Stimulated activated CD8-positive, alpha-beta memory T cell treated with anti-CD3 and anti-CD28 coated beads, Interleukin-12 subunit alpha, Interleukin-12 subunit beta, amount 100 ng/mL, for 24 hours (primary cell): ENCODE data around the gene LONP2.

ENCODE experiments used
- DNase-seq: peaks from one replicate; pipeline ENCODE4 v3.0.0-alpha.2; 2020; ENCODE audit errors: extremely low read depth

Gene LONP2, protein sequence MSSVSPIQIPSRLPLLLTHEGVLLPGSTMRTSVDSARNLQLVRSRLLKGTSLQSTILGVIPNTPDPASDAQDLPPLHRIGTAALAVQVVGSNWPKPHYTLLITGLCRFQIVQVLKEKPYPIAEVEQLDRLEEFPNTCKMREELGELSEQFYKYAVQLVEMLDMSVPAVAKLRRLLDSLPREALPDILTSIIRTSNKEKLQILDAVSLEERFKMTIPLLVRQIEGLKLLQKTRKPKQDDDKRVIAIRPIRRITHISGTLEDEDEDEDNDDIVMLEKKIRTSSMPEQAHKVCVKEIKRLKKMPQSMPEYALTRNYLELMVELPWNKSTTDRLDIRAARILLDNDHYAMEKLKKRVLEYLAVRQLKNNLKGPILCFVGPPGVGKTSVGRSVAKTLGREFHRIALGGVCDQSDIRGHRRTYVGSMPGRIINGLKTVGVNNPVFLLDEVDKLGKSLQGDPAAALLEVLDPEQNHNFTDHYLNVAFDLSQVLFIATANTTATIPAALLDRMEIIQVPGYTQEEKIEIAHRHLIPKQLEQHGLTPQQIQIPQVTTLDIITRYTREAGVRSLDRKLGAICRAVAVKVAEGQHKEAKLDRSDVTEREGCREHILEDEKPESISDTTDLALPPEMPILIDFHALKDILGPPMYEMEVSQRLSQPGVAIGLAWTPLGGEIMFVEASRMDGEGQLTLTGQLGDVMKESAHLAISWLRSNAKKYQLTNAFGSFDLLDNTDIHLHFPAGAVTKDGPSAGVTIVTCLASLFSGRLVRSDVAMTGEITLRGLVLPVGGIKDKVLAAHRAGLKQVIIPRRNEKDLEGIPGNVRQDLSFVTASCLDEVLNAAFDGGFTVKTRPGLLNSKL

DNA sequence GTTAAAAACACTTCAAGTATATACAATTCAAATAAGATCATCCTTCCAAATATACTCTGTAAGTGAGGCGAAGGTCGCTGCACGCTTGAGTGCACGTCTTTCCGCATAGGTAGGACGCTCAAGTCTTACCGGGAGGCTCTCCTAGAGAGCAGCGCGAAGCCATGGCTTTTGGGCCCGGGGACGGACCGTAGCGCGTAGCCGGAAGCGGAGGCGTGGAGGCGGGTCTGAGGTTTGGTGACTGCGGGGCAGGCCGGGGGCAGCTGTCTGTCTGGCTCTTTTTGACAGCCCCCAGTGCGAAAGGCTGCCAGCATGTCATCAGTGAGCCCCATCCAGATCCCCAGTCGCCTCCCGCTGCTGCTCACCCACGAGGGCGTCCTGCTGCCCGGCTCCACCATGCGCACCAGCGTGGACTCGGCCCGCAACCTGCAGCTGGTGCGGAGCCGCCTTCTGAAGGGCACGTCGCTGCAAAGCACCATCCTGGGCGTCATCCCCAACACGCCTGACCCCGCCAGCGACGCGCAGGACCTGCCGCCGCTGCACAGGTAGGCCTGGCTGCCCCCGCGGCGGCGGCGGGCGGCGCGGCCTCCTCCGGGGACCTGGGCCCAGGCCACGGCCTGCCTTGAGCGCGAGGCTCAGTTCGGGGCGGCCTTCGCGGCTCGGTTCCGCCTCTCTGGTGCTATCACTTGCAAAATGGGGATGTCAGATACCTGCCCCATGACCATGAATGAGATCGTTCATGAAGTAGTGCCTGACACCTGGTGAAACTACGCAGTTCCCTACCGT is at the start of gene LONP2:
Gene LONP2 (plus strand): TSS at position 221 of the 783 bp plus-strand sequence. CDS start 89 bp downstream, at position 310.
- DNase-seq: peak; percentile 78

DNA sequence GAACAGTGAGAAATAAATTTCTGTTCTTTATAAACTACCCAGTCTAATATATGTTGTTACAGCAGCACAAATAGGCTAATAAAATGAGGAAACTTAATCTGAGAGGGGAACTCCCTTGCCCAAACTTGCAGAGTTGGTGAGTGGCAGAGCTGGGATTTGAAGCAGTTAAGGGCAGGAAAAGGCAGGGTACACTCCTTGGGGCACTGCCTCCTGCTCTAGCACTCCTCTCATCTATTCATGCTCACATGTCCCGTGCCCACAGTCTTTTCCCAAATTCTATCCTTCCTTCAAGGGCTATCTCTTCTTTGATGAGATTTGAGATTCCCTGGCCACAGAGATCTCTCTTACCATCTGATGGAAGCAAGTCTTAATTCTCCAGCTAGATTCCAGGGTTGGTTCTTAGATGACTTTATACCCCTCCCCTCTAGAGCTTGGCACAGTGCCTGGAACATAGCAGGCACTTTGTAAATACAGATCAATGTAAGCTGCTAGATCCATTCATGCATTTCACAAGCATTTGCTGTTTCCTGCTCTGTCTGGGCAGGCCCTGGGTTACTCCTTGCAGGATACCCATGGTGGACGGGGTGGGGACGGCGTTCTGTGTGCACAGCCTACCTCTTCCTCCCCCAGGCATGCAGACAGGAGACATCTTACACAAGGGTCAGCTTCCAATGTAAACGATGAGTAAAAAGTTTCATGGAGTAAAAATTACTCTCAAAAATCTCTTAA is 49.1 kb upstream of the LONP2 start:
- no peak for DNase-seq

DNA sequence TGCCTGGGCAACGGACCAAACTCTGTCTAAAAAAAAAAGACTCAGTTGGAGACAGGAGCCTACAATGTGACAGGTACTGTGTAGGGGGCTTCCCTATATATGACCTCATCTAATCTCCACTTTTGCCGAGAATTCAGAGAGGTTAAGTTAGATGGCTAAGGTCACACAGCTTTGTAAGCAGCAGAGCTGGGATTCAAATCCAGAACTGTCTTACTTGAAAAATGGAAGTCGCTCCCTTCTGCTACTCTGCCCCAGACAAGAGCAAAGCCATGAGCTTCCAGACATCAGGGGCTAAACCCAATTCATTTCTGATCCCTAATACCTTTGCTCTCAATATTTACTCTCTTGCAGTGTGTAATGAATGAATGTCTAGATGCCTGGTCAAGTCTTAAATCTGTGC is 46.8 kb upstream of the LONP2 start:
- DNase-seq: no peak

DNA sequence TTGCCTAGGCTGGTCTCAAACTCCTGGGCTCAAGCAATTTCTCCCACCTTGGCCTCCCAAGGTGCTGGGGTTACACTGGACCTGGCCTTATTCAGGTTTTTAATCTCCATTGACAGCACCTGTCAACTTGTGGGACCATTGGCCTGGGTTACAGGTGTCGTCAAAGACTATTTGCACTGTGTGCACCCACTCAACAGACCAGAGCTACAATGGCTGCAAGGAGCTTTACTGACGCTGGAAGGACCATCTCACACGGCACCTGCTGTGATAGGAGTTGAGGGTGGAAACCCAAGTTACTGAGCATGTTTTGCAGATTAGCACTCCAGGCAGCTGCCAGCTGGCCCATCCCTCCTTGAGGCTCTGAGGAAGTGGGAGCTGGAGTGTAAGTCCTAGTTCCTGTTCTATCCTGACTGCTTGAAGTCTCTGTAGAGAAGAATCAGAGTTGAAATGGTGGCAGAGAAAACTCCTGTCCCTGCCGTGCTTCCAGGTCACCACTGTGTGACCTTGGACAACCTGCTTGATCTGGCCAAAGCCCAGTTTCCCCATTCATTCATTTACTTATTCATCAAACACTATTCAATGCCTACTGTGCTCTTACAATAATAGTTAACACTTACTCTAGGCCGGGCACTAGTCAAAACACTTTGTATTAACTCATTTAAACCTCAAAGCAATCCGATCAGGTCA is 42.4 kb upstream of the LONP2 start:
- DNase-seq: no peak

DNA sequence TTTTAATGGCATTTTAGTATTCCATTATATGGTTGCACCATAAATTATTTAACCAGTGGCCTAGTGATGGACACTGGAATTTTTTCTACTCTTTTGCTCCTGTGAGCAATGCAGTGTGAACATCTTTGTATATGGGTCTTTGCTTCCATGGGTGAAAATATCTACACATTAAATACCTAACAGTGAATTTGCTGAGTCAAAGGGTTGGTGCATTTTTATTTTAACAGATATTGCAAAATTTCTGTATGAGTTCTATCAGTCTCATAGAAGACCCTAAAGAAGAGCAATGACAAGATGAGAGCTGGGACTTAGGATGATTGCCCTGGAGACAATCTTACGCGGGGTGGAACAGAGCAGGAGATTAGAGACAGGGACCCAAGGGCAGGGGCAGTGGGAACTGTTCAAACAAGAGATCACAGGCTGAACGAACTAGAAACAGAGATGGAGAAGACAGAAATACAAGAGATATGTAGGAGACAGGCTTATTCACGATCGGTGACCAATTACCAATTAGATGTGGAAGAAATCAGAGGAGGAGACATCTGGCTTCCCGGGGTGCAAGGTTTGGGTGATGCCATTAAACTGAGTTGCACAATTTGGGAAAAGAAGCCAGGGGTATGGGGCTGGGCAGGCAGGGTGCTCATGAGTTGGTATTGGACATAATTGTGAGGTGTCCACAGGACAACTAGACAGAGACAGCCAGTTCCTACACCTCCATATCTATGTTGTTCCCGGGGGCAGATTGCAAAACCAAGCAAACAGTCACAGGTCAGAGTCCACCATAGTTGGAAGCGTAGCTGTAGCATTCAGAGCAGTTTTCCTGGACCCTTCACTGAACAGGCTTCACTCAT is 39.9 kb upstream of the LONP2 start:
- no peak for DNase-seq

DNA sequence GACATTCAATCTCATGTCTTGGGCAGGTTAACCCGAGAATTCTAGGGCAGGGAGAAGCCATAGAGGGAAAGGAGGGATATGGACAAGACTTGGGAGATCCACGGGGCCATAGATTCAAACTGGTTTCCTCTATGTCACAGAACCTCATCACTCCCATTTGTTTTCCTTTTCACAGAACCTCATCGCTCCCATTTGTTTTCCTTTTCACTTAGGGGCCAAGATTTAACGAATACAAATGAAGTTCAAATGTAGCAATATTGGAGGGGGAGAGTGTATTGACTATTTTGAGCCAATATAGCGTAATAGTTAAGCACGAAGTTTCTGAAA is 39.3 kb upstream of the LONP2 start:
- no peak for DNase-seq

DNA sequence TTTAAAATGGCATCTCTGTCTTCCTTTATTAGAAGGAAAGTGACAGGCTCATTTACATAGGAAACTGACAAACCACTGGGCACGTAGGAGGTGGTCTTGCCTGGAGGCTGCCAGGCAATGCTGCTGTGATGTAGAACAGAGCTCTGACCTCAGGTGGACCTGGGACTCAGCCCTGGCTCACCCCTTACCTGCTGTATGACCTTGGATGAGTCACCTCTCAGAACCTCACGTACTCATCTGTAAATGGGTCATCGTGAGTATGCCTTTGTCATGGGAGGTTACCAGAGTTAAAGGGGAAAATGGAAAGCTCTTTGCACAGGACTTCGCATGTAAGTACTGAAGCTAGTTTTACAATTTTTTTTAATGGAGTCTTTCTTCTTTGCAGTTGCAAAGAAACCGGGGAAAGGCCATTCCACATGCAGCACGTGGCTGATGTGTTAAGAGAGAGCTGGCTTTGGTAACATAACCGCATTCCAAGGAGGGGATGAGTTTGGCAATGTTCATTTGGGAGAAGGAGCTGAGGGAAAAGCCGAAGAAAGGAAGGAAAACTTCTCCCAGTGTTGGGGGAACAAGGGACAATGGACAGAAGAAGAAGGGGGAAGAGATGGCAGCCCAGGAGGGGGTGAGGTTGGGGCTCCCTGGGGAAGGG is 37.4 kb upstream of the LONP2 start:
- DNase-seq: no peak

DNA sequence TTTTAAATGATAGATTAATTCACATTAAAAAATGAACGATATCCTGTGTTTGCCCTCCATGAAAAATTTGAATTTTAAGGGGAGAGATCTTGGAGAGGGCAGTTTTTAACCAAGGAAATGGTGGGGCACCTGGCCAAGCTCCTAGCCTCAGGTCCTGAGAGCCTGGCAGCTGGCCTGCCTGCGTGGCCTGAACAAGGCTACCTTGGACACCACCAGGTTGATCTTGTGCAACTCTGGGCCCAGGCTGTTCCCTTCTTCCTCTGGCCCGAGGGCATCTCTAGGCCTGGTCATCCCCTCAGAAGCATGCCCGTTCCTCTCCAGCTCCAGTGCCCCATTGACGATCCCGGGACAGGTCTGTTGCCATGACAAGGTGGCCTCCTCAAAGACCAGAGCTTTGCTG is 33.4 kb upstream of the LONP2 start:
- no peak for DNase-seq

DNA sequence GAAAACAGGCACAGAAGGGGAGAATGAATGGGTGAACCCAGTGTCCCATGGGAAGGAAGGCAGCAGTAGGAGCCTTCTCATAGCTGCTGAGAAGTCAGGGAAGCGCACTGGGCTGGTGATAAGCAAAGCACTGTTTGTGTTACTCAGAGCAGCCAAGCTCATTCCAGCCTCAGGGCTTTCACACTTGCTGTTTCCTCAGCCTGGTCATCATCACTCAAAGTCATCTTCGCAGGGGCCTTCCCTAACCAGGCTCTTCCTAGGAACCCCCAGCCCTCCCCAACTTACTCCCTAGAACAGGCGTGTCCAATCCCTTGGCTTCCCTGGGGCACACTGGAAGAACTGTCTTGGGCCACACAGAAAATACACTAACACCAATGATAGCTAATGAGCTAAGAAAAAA is 32.1 kb upstream of the LONP2 start:
- DNase-seq: no peak

DNA sequence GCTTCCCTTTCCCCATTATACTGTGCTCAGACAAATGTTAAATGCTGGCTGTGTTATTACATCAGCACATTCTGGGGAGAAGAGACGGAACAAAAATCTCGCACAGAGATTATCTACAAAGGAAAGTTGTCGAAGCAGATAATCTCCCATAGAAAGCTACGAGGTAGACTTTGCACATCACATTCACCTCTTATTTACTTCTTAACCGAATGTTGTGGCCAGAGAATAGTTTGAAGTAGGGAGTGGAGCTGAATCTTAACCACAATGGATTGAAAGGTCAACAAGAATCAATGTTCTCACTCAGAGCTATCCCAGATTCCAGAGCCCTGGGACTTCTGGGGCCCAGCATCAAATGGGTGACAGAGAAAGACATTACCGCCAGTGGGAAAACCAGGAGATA is 28.4 kb upstream of the LONP2 start:
- no peak for DNase-seq

DNA sequence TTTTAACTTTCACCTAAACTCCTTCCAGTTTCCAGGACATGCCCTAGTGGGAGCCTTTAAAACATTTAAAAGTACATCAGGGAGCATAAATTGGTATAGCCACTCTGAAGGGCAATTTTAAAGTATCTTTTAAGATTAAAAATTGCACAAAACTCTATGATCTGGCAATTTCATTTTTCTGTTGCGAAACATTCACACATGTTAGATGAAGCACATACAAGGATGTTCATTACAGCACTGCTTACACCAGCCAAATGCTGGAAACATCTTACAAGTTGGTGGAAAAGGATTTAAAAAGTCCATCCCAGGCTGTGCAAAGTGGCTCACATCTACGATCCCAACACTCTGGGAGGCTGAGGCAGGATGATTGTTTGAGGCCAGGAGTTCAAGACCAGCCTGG is 26.4 kb upstream of the LONP2 start:
- DNase-seq: no peak

DNA sequence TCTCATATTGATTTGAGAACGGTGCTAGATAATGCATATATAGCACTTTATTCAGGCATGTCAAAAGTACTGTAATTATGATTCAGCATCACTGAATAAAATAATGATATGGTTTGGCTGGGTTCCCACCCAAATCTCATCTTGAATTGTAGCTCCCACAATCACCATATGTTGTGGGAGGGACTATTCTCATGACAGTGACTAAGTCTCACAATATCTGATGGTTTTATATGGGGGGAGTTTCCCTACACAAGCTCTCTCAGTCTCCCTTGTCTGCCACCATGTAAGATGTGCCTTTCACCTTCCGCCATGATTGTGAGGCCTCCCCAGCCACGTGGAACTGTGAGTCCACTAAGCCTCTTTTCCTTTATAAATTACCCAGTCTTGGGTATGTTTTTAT is 25.6 kb upstream of the LONP2 start:
- DNase-seq: no peak

DNA sequence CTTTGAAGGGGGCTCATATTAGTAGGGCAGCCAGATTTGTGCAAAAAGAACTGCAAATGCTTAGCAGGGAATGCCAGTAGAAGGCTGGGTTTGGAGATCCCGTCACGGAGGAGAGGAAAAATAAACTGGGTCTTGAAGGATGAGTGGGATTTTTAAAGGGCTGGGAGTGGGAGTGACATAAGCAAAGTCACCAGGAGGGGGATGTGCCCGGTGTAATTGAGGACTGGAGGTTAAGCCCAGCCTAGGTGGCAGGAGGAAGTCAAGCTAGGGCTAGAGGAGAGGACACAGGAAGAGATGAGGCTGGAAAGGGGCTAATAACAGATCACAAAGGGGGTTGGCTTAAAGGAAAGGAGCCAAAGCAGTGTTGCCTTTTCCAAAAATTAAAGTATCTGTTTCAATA is 23.2 kb upstream of the LONP2 start:
- no peak for DNase-seq

DNA sequence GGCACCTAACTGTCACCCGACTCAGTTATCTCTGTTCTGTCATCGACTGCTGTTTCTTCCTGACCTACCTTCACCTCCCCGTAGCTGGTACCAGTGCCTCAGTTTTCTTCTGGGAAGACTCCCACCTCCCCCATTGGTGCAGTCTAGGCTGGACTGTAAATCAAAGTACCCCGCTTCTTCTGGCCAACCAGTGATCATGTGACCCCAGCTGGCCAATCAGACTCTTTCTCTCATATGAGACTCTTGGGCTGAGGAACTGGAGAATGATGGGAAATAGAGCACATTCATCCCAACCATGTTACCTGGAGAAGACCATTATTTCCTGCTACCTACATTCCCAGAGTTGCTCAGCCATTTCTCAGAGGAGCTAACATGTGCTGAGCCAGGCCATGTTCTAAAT is 20.6 kb upstream of the LONP2 start:
- no peak for DNase-seq

DNA sequence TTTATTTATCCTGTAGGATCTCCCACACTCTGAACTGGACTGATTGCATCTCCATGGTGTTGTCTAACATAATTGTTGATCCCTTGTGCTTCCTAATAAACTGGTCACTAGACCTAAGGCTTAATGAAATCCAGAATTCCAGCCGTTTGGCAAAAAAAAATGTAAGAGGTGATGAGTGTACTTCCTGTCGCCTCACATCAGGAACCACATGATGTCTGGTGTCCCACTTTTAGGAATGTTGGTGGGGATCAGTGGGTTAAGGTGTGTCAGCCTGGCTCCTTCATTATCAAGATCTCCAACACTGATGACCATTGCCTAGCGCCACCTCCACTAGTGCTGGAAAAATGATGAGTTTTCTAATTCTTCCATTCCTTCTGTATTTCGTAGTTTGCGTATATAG is 18.6 kb upstream of the LONP2 start:
- no peak for DNase-seq

DNA sequence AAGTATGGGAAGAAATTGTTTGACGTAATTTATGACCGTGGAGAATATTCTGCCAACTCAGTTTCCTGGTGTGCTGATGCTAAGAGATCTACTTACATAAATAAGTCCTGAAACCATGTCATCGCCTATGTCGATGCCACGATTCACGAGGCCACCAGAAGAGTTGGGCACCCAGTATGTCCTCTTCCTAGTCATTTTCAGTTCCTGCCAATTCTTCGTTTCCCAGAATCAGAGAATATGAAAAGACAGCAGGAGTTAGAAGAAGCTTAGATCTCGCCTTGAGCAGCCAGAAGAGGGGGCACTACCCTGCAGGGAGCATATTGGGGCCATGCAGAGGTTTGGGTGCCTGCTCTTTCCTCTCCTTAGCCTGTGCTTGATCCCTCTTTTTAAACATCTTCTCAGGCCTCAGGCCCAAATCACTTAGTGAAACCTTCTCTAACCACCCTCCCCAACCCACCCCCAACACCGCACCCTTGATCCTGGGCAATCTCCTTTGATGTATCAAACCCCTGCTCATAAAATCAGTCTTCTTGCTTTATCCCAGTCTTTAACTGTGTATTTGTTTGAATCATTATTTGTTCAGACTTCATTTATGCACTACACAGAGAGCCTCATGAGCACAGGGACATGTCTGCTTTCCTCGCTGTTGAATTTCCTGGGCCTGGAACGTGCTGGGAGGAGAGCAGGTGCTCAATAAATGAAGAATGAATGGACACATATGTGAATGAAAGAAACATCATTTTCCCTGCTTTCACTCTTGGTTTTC is 12.2 kb upstream of the LONP2 start:
- no peak for DNase-seq

DNA sequence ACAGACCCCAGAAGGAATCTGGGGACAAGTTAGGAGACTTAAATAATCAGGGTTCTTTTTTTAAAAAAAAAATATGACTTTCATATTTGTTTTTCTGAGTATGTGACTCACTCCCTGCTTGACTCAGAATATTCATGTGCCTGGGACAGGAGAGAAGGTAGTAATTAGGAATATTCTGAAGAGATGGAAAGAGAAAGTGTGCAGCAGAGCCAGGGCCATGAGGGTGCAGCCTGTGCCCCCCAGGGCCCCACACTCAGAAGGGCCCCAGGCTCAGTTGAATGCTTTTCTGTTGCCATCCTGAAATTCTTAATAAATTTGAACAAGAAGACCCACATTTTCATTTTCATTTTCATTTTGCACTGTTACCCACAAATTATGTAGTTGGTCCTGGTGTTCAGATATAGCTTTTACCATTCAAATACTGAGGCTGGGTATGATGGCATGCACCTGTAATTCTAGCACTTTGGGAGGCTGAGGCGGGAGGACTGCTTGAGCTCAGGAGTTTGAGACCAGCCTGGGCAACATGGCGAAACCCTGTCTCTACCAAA is 11.5 kb upstream of the LONP2 start:
- DNase-seq: no peak

DNA sequence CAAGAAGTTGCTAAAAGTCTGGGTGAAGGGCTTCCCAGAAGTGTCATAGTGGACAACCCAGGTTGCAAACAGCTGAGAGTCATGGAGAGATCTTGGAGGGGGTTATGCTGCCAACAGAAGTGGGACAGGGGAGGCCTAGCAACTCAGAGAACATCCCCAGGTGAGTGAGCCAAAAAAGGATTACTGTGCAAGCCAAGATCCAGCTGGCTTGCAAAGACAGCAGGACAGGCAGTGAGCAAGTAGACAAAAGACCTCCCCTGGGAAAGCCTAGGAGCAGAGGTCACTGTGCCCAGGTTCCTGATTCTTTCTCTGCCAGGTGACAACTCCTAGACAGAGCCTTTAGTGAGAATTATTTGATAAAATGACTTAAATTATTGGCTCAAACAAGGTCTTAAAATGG is 9.5 kb upstream of the LONP2 start:
- DNase-seq: no peak
